ENCODE measurements around the gene CDKL2.
A peak's percentile ranks its signal among the peaks of the same experiment; 100 is the strongest.

CDKL2 gene

GRCh38 chr4:75655562-75655961 is 25.2 kb upstream of the CDKL2 start:
- Histone ChIP-seq H3K4me2 (ENCODE audit: low read length) (no peak overlapping the region), H4K8ac (ENCODE audit: low read depth, low read length) (no peak overlapping the region), H3K36me3 (ENCODE audit: control insufficient read depth, insufficient read depth, low read length) (no peaks in the 10 kb centered on the region), H4K5ac (ENCODE audit: low read length) (no peak overlapping the region), H3K56ac (ENCODE audit: low read length) (no peak overlapping the region), H2BK15ac (replicated peaks; ENCODE audit: low read depth) (no peak overlapping the region), H3K79me1 (ENCODE audit: low read length) (no peaks in the 10 kb centered on the region), H3K27ac (ENCODE audit: low read depth, low read length) (no peak overlapping the region), H3K4me3 (ENCODE audit: low read length) (no peak overlapping the region), H2BK5ac (ENCODE audit: low read length) (no peak overlapping the region), H3K79me2 (ENCODE audit: control insufficient read depth, insufficient read depth, low read length) (peaks cover 7% of the 10 kb centered on the region), H3K27me3 (ENCODE audit: insufficient read depth, low read length, poor library complexity) (no peaks in the 10 kb centered on the region), H2AK5ac (ENCODE audit: low read length) (no peak overlapping the region), H3K9ac (ENCODE audit: low read length) (no peak overlapping the region), H2BK120ac (ENCODE audit: low read depth, low read length) (no peak overlapping the region), H3K23ac (ENCODE audit: low read length) (no peak overlapping the region), H3K4me1 (ENCODE audit: control insufficient read depth, low read depth, low read length) (no peaks in the 10 kb centered on the region), H3K4ac (ENCODE audit: low read depth, low read length) (no peak overlapping the region), H3K18ac (ENCODE audit: low read length) (no peak overlapping the region)
- DNase-seq, result no peak
- WGBS (ENCODE audit: extremely low coverage, insufficient coverage, low lambda C conversion rate), result no CpG with 5 or more reads among the region's 2 CpGs

GRCh38 chr4:75654905-75655304 is 24.6 kb upstream of the CDKL2 start:
- Histone ChIP-seq H4K5ac (ENCODE audit: low read length) (no peak overlapping the region), H4K8ac (ENCODE audit: low read depth, low read length) (no peak overlapping the region), H3K4me1 (ENCODE audit: control insufficient read depth, low read depth, low read length) (no peaks in the 10 kb centered on the region), H3K36me3 (ENCODE audit: control insufficient read depth, insufficient read depth, low read length) (no peaks in the 10 kb centered on the region), H3K27me3 (ENCODE audit: insufficient read depth, low read length, poor library complexity) (no peaks in the 10 kb centered on the region), H3K4me2 (ENCODE audit: low read length) (no peak overlapping the region), H2BK5ac (ENCODE audit: low read length) (no peak overlapping the region), H3K79me2 (ENCODE audit: control insufficient read depth, insufficient read depth, low read length) (peaks cover 7% of the 10 kb centered on the region), H3K18ac (ENCODE audit: low read length) (no peak overlapping the region), H3K27ac (ENCODE audit: low read depth, low read length) (no peak overlapping the region), H3K79me1 (ENCODE audit: low read length) (no peaks in the 10 kb centered on the region), H2BK15ac (replicated peaks; ENCODE audit: low read depth) (no peak overlapping the region), H3K56ac (ENCODE audit: low read length) (no peak overlapping the region), H3K9ac (ENCODE audit: low read length) (no peak overlapping the region), H2AK5ac (ENCODE audit: low read length) (no peak overlapping the region), H2BK120ac (ENCODE audit: low read depth, low read length) (no peak overlapping the region), H3K23ac (ENCODE audit: low read length) (no peak overlapping the region), H3K4me3 (ENCODE audit: low read length) (no peak overlapping the region), H3K4ac (ENCODE audit: low read depth, low read length) (no peak overlapping the region)
- WGBS (ENCODE audit: extremely low coverage, insufficient coverage, low lambda C conversion rate), result no CpG with 5 or more reads among the region's 1 CpG
- no peak for DNase-seq

- Histone ChIP-seq H4K8ac (ENCODE audit: low read depth, low read length) (no peak overlapping the region), H3K23ac (ENCODE audit: low read length) (no peak overlapping the region), H3K9ac (ENCODE audit: low read length) (no peak overlapping the region), H3K79me1 (ENCODE audit: low read length) (no peaks in the 10 kb centered on the region), H3K36me3 (ENCODE audit: control insufficient read depth, insufficient read depth, low read length) (no peaks in the 10 kb centered on the region), H3K4ac (ENCODE audit: low read depth, low read length) (no peak overlapping the region), H2AK5ac (ENCODE audit: low read length) (no peak overlapping the region), H4K5ac (ENCODE audit: low read length) (no peak overlapping the region), H3K18ac (ENCODE audit: low read length) (no peak overlapping the region), H3K4me3 (ENCODE audit: low read length) (no peak overlapping the region), H3K27ac (ENCODE audit: low read depth, low read length) (no peak overlapping the region), H3K4me2 (ENCODE audit: low read length) (no peak overlapping the region), H3K56ac (ENCODE audit: low read length) (no peak overlapping the region), H2BK120ac (ENCODE audit: low read depth, low read length) (no peak overlapping the region), H3K79me2 (ENCODE audit: control insufficient read depth, insufficient read depth, low read length) (peaks cover 5% of the 10 kb centered on the region), H2BK15ac (replicated peaks; ENCODE audit: low read depth) (no peak overlapping the region), H2BK5ac (ENCODE audit: low read length) (no peak overlapping the region), H3K27me3 (ENCODE audit: insufficient read depth, low read length, poor library complexity) (no peaks in the 10 kb centered on the region), H3K4me1 (ENCODE audit: control insufficient read depth, low read depth, low read length) (no peaks in the 10 kb centered on the region)
- WGBS (ENCODE audit: extremely low coverage, insufficient coverage, low lambda C conversion rate), result no CpG with 5 or more reads among the region's 2 CpGs
- peak; percentile 84 for DNase-seq
These were observed 23.6 kb upstream of the CDKL2 start for GRCh38 chr4:75653845-75654503.

GRCh38 chr4:75644095-75644494 is 13.8 kb upstream of the CDKL2 start:
- Histone ChIP-seq H2BK120ac (ENCODE audit: low read depth, low read length) (no peak overlapping the region), H3K27ac (ENCODE audit: low read depth, low read length) (no peak overlapping the region), H2AK5ac (ENCODE audit: low read length) (no peak overlapping the region), H3K4me2 (ENCODE audit: low read length) (no peak overlapping the region), H3K4me1 (ENCODE audit: control insufficient read depth, low read depth, low read length) (no peaks in the 10 kb centered on the region), H4K5ac (ENCODE audit: low read length) (no peak overlapping the region), H3K27me3 (ENCODE audit: insufficient read depth, low read length, poor library complexity) (no peaks in the 10 kb centered on the region), H3K9ac (ENCODE audit: low read length) (no peak overlapping the region), H3K79me2 (ENCODE audit: control insufficient read depth, insufficient read depth, low read length) (no peaks in the 10 kb centered on the region), H2BK5ac (ENCODE audit: low read length) (no peak overlapping the region), H3K4me3 (ENCODE audit: low read length) (no peak overlapping the region), H4K8ac (ENCODE audit: low read depth, low read length) (no peak overlapping the region), H3K18ac (ENCODE audit: low read length) (no peak overlapping the region), H3K23ac (ENCODE audit: low read length) (no peak overlapping the region), H3K56ac (ENCODE audit: low read length) (no peak overlapping the region), H3K36me3 (ENCODE audit: control insufficient read depth, insufficient read depth, low read length) (peaks cover 2% of the 10 kb centered on the region), H3K79me1 (ENCODE audit: low read length) (no peaks in the 10 kb centered on the region), H2BK15ac (replicated peaks; ENCODE audit: low read depth) (no peak overlapping the region), H3K4ac (ENCODE audit: low read depth, low read length) (no peak overlapping the region)
- no peak for DNase-seq
- WGBS (ENCODE audit: extremely low coverage, insufficient coverage, low lambda C conversion rate), result no CpG with 5 or more reads among the region's 4 CpGs

- WGBS (ENCODE audit: extremely low coverage, insufficient coverage, low lambda C conversion rate), result no CpG with 5 or more reads among the region's 3 CpGs
- Histone ChIP-seq H3K79me1 (ENCODE audit: low read length) (no peaks in the 10 kb centered on the region), H4K5ac (ENCODE audit: low read length) (no peak overlapping the region), H2BK5ac (ENCODE audit: low read length) (no peak overlapping the region), H2BK120ac (ENCODE audit: low read depth, low read length) (no peak overlapping the region), H3K23ac (ENCODE audit: low read length) (no peak overlapping the region), H3K27me3 (ENCODE audit: insufficient read depth, low read length, poor library complexity) (no peaks in the 10 kb centered on the region), H2BK15ac (replicated peaks; ENCODE audit: low read depth) (no peak overlapping the region), H3K4me2 (ENCODE audit: low read length) (no peak overlapping the region), H3K4me3 (ENCODE audit: low read length) (no peak overlapping the region), H4K8ac (ENCODE audit: low read depth, low read length) (no peak overlapping the region), H3K79me2 (ENCODE audit: control insufficient read depth, insufficient read depth, low read length) (no peaks in the 10 kb centered on the region), H3K56ac (ENCODE audit: low read length) (no peak overlapping the region), H3K4ac (ENCODE audit: low read depth, low read length) (no peak overlapping the region), H3K4me1 (ENCODE audit: control insufficient read depth, low read depth, low read length) (no peaks in the 10 kb centered on the region), H3K9ac (ENCODE audit: low read length) (no peak overlapping the region), H2AK5ac (ENCODE audit: low read length) (no peak overlapping the region), H3K27ac (ENCODE audit: low read depth, low read length) (no peak overlapping the region), H3K36me3 (ENCODE audit: control insufficient read depth, insufficient read depth, low read length) (peaks cover 2% of the 10 kb centered on the region), H3K18ac (ENCODE audit: low read length) (no peak overlapping the region)
- DNase-seq, result no peak
These were observed 13.3 kb upstream of the CDKL2 start for GRCh38 chr4:75643651-75644050.

GRCh38 chr4:75639124-75639695 is 8.9 kb upstream of the CDKL2 start:
- DNase-seq, result no peak
- no peaks in the 10 kb centered on the region for H3K27me3 ChIP-seq (ENCODE audit: insufficient read depth, low read length, poor library complexity)
- H3K4me3 ChIP-seq (ENCODE audit: low read length), result no peak overlapping the region
- H2BK5ac ChIP-seq (ENCODE audit: low read length), result no peak overlapping the region
- no peaks in the 10 kb centered on the region for H3K79me2 ChIP-seq (ENCODE audit: control insufficient read depth, insufficient read depth, low read length)
- H2AK5ac ChIP-seq (ENCODE audit: low read length), result no peak overlapping the region
- no peaks in the 10 kb centered on the region for H3K36me3 ChIP-seq (ENCODE audit: control insufficient read depth, insufficient read depth, low read length)
- H3K27ac ChIP-seq (ENCODE audit: low read depth, low read length), result no peak overlapping the region
- H3K4me2 ChIP-seq (ENCODE audit: low read length), result no peak overlapping the region
- no peak overlapping the region for H3K18ac ChIP-seq (ENCODE audit: low read length)
- H4K8ac ChIP-seq (ENCODE audit: low read depth, low read length), result no peak overlapping the region
- no peak overlapping the region for H3K23ac ChIP-seq (ENCODE audit: low read length)
- no peaks in the 10 kb centered on the region for H3K4me1 ChIP-seq (ENCODE audit: control insufficient read depth, low read depth, low read length)
- H4K5ac ChIP-seq (ENCODE audit: low read length), result no peak overlapping the region
- no peak overlapping the region for H2BK15ac ChIP-seq (replicated peaks; ENCODE audit: low read depth)
- no peak overlapping the region for H3K56ac ChIP-seq (ENCODE audit: low read length)
- no CpG with 5 or more reads among the region's 7 CpGs for WGBS (ENCODE audit: extremely low coverage, insufficient coverage, low lambda C conversion rate)
- H3K4ac ChIP-seq (ENCODE audit: low read depth, low read length), result no peak overlapping the region
- H2BK120ac ChIP-seq (ENCODE audit: low read depth, low read length), result no peak overlapping the region
- no peaks in the 10 kb centered on the region for H3K79me1 ChIP-seq (ENCODE audit: low read length)
- no peak overlapping the region for H3K9ac ChIP-seq (ENCODE audit: low read length)
